Measurements from ENCODE around the gene B3GALT6.

The B3GALT6 gene

GRCh38 chr1:1216770-1217620 lies 15.0 kb upstream of the B3GALT6 start:
- no peak for DNase-seq (ENCODE audit: low spot score)

DNA sequence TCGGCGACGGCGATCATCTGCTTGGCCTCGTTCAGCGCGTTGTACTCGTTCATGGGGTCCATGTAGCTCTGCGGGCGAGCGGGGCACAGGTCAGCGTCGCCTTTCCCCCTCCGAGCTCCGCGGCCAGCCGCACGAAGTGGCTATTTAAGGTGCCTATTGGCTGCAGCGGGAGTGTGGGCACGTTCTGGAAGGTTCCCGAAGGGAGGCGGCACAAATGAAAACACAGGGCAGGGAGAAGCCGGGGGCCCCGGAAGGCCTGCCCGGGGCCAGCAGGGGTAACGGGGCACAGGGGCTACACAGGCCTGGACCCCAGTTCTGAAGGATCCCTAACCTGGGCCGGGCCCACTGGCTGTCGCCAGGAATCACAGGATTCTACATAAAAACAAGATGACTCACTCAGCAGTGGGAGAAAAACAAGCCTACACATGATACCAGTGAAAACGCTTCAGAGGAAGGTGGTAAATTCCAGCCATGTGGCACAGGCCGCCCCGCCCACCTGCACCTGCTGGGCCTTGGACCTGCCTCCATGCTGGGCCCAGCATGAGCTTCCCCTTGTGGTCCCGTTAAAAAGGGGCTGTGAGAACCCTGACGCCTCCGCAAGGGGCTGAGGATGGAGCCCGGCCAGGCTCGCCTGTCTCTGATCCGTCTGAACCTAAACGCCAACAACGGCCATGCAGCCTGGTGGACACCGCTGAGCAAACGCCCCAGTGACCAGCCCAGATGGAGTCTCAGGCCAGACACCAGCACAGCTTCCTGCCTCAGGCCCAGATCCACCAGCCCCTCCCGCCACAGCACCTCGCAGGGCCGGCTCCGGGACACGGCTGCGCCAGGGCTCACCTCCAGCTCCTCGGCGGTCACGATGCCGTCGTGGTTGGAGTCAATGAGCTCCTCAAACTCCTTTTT lies 14.2 kb upstream of the B3GALT6 start:
- DNase-seq (ENCODE audit: low spot score): no peak

GRCh38 chr1:1218524-1219200 lies 13.4 kb upstream of the B3GALT6 start:
- no peak for DNase-seq (ENCODE audit: low spot score)

DNA sequence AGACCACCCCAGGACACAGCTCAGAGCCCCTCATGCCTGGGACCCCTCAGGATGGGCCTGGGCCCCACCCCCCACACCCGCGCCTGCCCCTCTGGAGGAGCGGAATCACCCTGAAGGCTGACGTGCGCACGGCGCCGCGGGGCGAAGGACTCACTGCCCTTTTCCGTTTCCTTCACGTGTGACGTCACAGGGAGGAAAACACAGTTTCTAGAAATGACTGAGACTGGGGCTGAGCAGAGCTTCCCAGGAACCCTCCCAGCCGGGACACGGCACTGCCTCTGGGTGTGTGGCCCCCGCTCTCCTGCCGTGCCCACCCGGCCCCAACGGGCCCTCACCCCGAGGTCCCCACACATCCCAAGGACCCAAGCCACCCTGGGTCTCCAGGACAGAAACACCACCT lies 12.7 kb upstream of the B3GALT6 start:
- DNase-seq (ENCODE audit: low spot score): no peak

DNA sequence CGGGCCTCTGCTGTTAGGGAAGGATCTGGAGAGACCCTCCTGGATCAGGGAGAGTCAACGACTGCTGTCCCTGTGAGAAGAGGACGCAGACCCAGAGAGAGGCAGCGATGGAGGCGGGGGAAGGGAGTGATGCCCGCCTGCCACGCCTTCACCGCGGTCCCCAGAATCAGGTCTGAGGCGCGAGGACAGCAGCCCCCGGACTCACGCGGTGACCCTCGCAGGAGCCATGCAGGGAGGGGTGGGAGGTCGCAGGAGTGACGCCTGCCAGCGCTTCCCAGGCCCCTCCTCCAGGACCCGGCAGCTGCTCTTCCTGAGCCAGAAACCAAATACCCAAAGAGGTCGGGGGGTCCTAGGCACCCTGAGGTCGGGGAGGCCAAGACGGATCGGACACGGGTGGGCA lies 11.8 kb upstream of the B3GALT6 start:
- DNase-seq (ENCODE audit: low spot score): no peak

GRCh38 chr1:1221887-1222574 lies 10.0 kb upstream of the B3GALT6 start:
- DNase-seq (ENCODE audit: low spot score): no peak

- DNase-seq (ENCODE audit: low spot score): no peak
These were observed 9.3 kb upstream of the B3GALT6 start for GRCh38 chr1:1222575-1223225.

- no peak for DNase-seq (ENCODE audit: low spot score)
These were observed 8.7 kb upstream of the B3GALT6 start for GRCh38 chr1:1223321-1223720.

DNA sequence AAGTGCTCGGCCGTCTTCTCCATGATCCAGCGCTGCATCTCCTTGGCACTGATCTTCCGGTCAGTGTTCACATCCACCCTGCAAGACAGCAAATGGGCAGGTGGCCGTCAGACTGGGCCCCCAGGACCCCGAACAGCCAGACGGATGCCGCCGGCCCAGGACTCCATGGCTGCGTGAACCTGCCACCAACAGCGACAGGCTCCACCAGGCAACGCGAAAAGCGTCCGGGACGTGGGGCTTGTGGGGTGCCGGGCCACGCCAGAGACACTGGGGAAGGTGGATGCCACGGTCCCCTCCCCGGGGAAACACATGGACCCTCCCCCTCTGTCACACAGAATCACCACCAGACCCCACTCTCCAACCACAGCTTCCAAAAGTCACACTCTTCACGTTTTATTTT lies 8.1 kb upstream of the B3GALT6 start:
- no peak for DNase-seq (ENCODE audit: low spot score)

DNA sequence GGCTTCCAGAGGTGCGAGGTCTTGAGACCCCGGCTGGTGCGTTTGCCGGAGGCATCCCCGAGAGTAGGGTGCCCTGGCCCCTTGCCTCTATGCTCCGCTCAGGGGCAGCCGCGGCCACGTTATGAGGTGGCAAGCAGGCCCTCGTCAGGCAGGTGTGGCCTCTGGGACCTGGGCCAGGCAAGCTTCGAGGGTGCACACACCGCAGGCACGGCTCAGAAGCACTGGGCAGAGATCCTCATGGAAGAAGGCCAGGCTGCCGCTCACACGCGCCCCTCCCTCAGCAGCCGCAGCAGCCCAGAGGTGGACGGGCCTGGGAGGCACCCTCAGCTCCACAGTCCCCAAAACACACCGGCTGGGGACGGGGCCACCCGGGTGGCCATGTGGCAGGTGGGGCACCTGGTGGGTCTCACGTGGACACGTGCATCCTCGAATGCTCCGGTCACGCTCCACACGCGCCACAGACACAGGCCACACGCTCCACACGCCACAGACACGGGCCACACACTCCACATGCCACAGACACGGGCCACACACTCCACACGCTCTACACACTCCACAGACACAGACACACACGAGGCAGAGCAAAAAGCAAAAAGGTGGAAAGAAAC lies 6.7 kb upstream of the B3GALT6 start:
- DNase-seq (ENCODE audit: low spot score): no peak

DNA sequence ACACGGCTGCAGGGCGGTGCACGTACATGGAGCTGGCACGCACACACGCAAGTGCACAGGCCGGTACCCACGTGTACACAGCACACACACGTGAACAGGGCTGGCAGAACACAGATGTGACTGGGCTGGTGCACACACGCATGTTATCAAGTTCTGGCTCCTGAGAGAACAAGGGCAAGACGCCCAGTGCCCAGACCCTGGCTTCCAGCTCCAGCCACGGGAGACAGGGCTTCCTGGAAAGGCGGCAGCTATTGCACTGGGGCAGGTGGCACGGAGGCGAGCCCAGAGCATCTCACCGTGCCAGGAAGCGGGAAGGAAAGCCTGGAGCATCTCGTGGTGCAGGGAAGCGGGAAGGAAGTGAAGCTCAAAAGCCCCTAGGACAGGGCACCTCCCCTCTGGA lies 6.1 kb upstream of the B3GALT6 start:
- no peak for DNase-seq (ENCODE audit: low spot score)

GRCh38 chr1:1226566-1227362 lies 5.3 kb upstream of the B3GALT6 start:
- no peak for DNase-seq (ENCODE audit: low spot score)

- DNase-seq (ENCODE audit: low spot score): no peak
These were observed 4.7 kb upstream of the B3GALT6 start for GRCh38 chr1:1227386-1227785.

DNA sequence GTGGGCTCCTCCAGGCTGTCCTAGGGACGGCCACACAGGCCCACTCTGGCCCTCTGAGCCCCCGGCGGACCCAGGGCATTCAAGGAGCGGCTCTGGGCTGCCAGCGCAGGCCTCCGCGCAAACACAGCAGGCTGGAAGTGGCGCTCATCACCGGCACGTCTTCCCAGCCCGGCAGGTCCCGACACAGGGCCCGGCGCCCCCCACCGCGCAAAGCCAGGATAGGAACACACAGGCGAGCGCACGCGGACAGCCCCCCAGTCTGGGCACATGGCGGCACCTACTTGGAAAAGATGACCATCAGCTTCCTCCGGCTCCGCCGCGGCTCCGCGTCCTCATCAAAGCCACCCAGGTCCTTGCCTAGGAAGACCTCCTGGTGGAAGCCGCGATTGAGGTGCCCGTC lies 3.9 kb upstream of the B3GALT6 start:
- no peak for DNase-seq (ENCODE audit: low spot score)

- DNase-seq (ENCODE audit: low spot score): no peak
These were observed 3.3 kb upstream of the B3GALT6 start for GRCh38 chr1:1228596-1229321.

DNA sequence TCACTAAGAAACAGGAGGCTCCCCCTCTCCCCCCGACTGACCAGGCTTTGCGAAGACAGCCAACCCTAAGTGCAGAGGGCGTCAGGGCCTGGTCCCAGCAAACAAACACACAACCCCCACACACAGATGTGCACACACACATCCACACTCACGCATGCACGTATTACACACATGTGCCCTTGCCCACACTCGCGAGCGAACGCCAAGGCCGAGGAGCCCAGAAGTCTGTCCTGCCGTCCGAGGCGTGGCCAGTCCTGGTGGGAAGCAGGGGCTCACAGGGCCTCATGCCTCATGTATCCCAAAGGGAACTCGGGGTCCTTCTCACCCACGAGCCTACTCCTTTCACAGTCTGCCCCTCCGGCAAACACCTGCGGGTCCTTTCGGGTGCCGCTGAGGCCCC lies 2.3 kb upstream of the B3GALT6 start:
- no peak for DNase-seq (ENCODE audit: low spot score)

DNA sequence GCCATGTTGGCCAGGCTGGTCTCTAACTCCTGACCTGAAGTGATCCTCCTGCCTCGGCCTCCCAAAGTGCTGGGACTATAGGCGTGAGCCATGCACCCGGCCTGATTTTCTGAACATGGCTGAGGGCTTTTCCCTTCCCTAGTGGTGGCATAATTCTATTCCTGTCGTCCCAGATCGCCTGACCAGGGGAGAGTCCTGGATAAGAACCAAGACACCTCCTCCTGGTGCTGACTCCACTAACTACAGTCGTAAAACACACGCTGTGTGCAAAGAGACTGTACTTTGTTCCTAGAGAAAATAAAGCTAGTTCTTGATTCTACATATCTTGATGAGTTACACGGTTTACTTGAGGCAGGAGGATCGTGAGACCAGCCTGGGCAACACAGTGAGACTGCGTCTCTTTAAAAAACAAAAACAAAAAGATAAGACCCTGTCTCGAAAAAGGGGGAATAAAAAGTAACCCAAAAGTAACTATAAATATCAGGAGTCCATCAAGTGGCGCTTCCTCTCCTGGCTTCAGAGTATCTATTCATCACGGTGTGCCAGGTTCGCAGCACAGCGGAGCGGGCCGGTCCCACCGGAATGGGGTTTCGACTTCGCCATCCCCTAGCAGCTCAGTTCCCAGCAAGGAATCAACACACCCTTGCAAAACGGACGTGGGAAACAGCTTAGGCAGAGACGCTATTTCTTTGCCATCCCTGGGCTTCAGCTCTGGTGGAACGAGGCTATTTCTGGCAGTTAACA lies 1.2 kb upstream of the B3GALT6 start:
- DNase-seq (ENCODE audit: low spot score): peak; percentile 94

DNA sequence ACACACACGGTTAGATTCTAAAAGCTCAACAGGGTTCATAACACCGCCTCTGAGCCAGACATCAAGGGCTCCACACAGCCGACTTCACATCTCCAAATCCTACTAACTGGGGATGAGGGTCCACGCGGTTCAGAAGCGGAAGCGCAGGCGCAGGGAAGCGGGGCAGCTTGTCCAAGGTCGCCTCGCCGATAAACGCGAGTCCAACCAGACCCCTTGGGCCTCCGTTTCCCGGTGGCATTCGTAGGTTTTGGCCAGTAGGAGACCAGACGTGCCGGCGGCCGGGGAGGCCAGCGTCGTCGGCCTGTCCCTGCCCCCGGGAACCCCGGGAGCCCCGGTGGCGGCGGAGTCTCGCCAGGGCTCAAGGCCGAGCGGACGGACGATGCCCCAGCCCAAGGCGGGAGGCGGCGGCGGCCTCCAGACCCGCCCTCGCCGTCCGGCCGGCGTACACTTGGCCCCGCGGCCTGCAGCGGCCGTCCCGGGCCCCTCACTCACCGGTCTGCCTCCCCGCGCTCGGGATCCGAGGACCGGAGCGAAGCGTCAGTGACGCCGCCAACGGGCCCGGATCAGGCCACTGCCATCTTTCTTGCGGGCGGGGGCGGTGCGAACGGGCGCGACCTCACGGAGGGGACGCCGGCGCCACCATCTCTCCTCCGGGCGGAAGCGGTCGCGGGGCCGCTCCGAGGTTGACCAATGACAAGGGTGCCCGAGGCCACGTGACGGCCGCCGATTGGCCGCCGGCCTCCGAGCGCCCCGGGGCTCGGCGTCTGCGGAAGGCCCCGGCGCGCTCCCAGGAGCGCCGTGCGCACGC lies 433 bp upstream of the B3GALT6 start, which contains the start of gene SDF4:
SDF4 (minus strand) TSS at position 602 of the 808 bp plus-strand sequence. CDS start 3,229 bp downstream, outside the sequence.
- peak; percentile 100 for DNase-seq (ENCODE audit: low spot score)
